HepG2 (cell line): ENCODE measurements around the gene PRADC1. TPM values are rescaled to one million over a fixed set of nuclear protein-coding genes. Genes with fewer than 3 reads are reported as not detected.

Source experiments
- AKAP8 ChIP-seq: sonication (generic); formaldehyde crosslinking; IDR thresholded peaks from 2 replicates; pipeline ENCODE4 v1.5.1; 2020; ENCODE audit warnings: mild to moderate bottlenecking, missing genetic modification reagents
- ATF7-NPFF ChIP-seq: sonication (generic); formaldehyde crosslinking; IDR thresholded peaks from 2 replicates; pipeline ENCODE4 v1.8.1; 2023; ENCODE audit warnings: mild to moderate bottlenecking, low read depth, missing genetic modification reagents, moderate library complexity
- CENPT ChIP-seq: sonication (generic); formaldehyde crosslinking; IDR thresholded peaks from 2 replicates; pipeline ENCODE4 v1.8.0; 2022; ENCODE audit warnings: low read depth, mild to moderate bottlenecking, moderate library complexity, missing genetic modification reagents
- EP300 ChIP-seq, 3 experiments: sonication (generic) in 1 of 3; formaldehyde crosslinking in 1 of 3; IDR thresholded peaks; 2 replicates each; pipeline versions ENCODE4 v1.5.1 to v1.6.1; 2011 to 2020; ENCODE audit warnings: low read depth in 2 of 3, low read length in 2 of 3, borderline replicate concordance in 1 of 3, improper control_type of control experiment in 1 of 3, mild to moderate bottlenecking in 1 of 3, missing genetic modification reagents in 1 of 3, moderate library complexity in 1 of 3
- IRX3 ChIP-seq: sonication (generic); formaldehyde crosslinking; IDR thresholded peaks from 2 replicates; pipeline ENCODE4 v1.8.1; 2023; ENCODE audit warnings: mild to moderate bottlenecking, low read depth, missing genetic modification reagents, borderline replicate concordance
- NONO ChIP-seq, 2 experiments: fragments of 450-650 bp in 1 of 2; sonication (generic) in 1 of 2; formaldehyde crosslinking in 1 of 2; IDR thresholded peaks in 1 of 2; conservative IDR thresholded peaks in 1 of 2; 2 replicates each; pipeline versions ENCODE4 v1.6.1 to v1.8.0; 2017 to 2022; ENCODE audit warnings: mild to moderate bottlenecking in 1 of 2, missing genetic modification reagents in 1 of 2, moderate library complexity in 1 of 2
- POLR2G ChIP-seq: fragments of 200-400 bp; formaldehyde crosslinking; IDR thresholded peaks from 2 replicates; pipeline ENCODE4 v1.6.1; 2018; ENCODE audit warnings: mild to moderate bottlenecking, low read depth, low read length, moderate library complexity
- REST ChIP-seq, 2 experiments: IDR thresholded peaks; 2 replicates each; pipeline ENCODE4 v1.6.1; 2011 to 2012; ENCODE audit warnings: low read length in 2 of 2, borderline replicate concordance in 1 of 2, low read depth in 1 of 2, mild to moderate bottlenecking in 1 of 2, moderate library complexity in 1 of 2
- SALL1 ChIP-seq: sonication (generic); formaldehyde crosslinking; IDR thresholded peaks from 2 replicates; pipeline ENCODE4 v1.8.0; 2022; ENCODE audit warnings: mild to moderate bottlenecking, missing genetic modification reagents
- SCMH1 ChIP-seq: sonication (generic); formaldehyde crosslinking; IDR thresholded peaks from 2 replicates; pipeline ENCODE4 v1.9.0; 2021; ENCODE audit warnings: missing genetic modification reagents, mild to moderate bottlenecking, borderline replicate concordance
- ZNF570 ChIP-seq: sonication (generic); formaldehyde crosslinking; IDR thresholded peaks from 2 replicates; pipeline ENCODE4 v1.4.0; 2020; ENCODE audit warnings: mild to moderate bottlenecking, missing genetic modification reagents, borderline replicate concordance
- ZNF891 ChIP-seq: sonication (generic); formaldehyde crosslinking; IDR thresholded peaks from 2 replicates; pipeline ENCODE4 v1.5.0; 2020; ENCODE audit warnings: mild to moderate bottlenecking, missing genetic modification reagents
- ZSCAN31 ChIP-seq: sonication (generic); formaldehyde crosslinking; IDR thresholded peaks from 2 replicates; pipeline ENCODE4 v1.5.0; 2020; ENCODE audit warnings: low read depth, mild to moderate bottlenecking, missing genetic modification reagents
- polyA plus RNA-seq, 8 experiments: library from polyadenylated mRNA; depleted of rRNA in 3 of 8; stranded (reverse) in 7 of 8; unstranded in 1 of 8; fragments of >200 nt; fragmentation: Illumina TruSeq in 4 of 8; extraction: Trizol in 4 of 8; gene quantifications; 2 replicates each; pipeline versions ENCODE4 v1.2.1 to v1.2.3, GENCODE V29; 2011 to 2016; ENCODE audit warnings: low read depth in 4 of 8, missing spikeins in 1 of 8, mixed read lengths in 1 of 8; ENCODE audit not compliant: insufficient read depth in 1 of 8
- total RNA-seq, 5 experiments: library from RNA; depleted of rRNA; stranded (reverse); fragments of >200 nt; fragmentation: Illumina TruSeq; extraction: Trizol; gene quantifications; 2 replicates each; pipeline ENCODE4 v1.2.3, GENCODE V29; 2016; ENCODE audit warnings: low read depth in 1 of 5
- TF ChIP-seq, protein P1 (sequence below): sonication (generic); formaldehyde crosslinking; conservative IDR thresholded peaks from 2 replicates; pipeline ENCODE4 v1.8.0; 2022; ENCODE audit warnings: mild to moderate bottlenecking, moderate library complexity, missing genetic modification reagents
- TF ChIP-seq, protein P2 (sequence below): sonication (generic); formaldehyde crosslinking; IDR thresholded peaks from 2 replicates; pipeline ENCODE4 v1.4.0; 2020; ENCODE audit warnings: missing genetic modification reagents, borderline replicate concordance
- TF ChIP-seq, protein P3 (sequence below): sonication (generic); formaldehyde crosslinking; IDR thresholded peaks from 2 replicates; pipeline ENCODE4 v1.5.0; 2020; ENCODE audit warnings: missing genetic modification reagents, mild to moderate bottlenecking, borderline replicate concordance

Gene PRADC1
- total and polyA plus RNA-seq, 2 of the 13 experiments (the other 11 are each of a cell fraction or from before 2014, with no cell fraction given): 12.1 to 37.2 TPM

DNA sequence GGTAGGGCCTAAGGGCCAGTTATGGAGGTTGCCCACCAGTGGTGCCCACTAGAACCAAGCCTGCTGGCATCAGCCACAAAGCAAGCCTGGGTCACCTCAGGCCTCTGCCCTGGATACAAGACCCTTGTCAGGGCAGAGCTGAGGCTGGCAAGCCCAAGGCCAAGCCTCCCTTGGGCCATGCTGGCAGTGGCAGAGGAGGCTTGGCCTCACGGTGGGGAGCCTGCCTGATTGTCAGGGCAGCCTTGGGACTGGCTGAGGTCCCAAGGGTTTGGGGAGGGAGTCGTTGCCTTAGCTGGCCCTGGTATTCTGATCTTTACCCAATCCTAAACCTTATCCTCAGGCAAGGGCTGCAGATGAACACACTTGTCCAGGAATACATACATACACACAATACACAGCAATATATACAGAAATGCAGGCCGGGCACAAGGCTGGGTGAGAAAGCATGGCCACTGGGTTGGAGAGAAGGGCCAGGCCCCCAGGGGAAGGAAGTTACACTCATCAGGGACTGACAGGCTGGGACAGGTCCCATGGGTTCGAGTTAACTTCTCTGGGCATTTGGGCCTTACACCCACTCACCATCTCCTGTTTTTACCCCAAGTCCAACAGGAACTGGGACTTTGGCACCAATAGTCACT lies 22.1 kb upstream of the PRADC1 start (continued):
- no peak for TF ChIP-seq CENPT (CRISPR knock-in tag)
- no peak for TF ChIP-seq REST (IDR thresholded peaks at IDR 0.05; ENCODE audit: borderline replicate concordance in 1 of 2, low read depth in 1 of 2, low read length in 2 of 2)
- peak; percentile 57; the same call in 1 of the 2 replicates for TF ChIP-seq AKAP8 (CRISPR knock-in tag)
- TF ChIP-seq ZNF891 (CRISPR knock-in tag): no peak
- TF ChIP-seq, protein P1, sequence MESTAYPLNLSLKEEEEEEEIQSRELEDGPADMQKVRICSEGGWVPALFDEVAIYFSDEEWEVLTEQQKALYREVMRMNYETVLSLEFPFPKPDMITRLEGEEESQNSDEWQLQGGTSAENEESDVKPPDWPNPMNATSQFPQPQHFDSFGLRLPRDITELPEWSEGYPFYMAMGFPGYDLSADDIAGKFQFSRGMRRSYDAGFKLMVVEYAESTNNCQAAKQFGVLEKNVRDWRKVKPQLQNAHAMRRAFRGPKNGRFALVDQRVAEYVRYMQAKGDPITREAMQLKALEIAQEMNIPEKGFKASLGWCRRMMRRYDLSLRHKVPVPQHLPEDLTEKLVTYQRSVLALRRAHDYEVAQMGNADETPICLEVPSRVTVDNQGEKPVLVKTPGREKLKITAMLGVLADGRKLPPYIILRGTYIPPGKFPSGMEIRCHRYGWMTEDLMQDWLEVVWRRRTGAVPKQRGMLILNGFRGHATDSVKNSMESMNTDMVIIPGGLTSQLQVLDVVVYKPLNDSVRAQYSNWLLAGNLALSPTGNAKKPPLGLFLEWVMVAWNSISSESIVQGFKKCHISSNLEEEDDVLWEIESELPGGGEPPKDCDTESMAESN: no peak
- no peak for TF ChIP-seq EP300 (IDR thresholded peaks at IDR 0.05; ENCODE audit: low read depth in 2 of 2, low read length in 2 of 2)
- no peak for TF ChIP-seq EP300 (CRISPR knock-in tag; IDR thresholded peaks at IDR 0.05; ENCODE audit: borderline replicate concordance)
- TF ChIP-seq ZNF570 (CRISPR knock-in tag): no peak
- TF ChIP-seq ATF7-NPFF: no peak
- TF ChIP-seq, protein P2, sequence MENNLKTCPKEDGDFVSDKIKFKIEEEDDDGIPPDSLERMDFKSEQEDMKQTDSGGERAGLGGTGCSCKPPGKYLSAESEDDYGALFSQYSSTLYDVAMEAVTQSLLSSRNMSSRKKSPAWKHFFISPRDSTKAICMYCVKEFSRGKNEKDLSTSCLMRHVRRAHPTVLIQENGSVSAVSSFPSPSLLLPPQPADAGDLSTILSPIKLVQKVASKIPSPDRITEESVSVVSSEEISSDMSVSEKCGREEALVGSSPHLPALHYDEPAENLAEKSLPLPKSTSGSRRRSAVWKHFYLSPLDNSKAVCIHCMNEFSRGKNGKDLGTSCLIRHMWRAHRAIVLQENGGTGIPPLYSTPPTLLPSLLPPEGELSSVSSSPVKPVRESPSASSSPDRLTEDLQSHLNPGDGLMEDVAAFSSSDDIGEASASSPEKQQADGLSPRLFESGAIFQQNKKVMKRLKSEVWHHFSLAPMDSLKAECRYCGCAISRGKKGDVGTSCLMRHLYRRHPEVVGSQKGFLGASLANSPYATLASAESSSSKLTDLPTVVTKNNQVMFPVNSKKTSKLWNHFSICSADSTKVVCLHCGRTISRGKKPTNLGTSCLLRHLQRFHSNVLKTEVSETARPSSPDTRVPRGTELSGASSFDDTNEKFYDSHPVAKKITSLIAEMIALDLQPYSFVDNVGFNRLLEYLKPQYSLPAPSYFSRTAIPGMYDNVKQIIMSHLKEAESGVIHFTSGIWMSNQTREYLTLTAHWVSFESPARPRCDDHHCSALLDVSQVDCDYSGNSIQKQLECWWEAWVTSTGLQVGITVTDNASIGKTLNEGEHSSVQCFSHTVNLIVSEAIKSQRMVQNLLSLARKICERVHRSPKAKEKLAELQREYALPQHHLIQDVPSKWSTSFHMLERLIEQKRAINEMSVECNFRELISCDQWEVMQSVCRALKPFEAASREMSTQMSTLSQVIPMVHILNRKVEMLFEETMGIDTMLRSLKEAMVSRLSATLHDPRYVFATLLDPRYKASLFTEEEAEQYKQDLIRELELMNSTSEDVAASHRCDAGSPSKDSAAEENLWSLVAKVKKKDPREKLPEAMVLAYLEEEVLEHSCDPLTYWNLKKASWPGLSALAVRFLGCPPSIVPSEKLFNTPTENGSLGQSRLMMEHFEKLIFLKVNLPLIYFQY (CRISPR knock-in tag): no peak
- no peak for TF ChIP-seq ZSCAN31 (CRISPR knock-in tag)
- no peak for TF ChIP-seq NONO (IDR thresholded peaks at IDR 0.05)
- TF ChIP-seq NONO (CRISPR knock-in tag; conservative IDR thresholded peaks at IDR 0.05): no peak
- TF ChIP-seq SALL1 (CRISPR knock-in tag): 0 out of 2 replicates have a peak, but pooled peaks have one; percentile 12
- TF ChIP-seq, protein P3, sequence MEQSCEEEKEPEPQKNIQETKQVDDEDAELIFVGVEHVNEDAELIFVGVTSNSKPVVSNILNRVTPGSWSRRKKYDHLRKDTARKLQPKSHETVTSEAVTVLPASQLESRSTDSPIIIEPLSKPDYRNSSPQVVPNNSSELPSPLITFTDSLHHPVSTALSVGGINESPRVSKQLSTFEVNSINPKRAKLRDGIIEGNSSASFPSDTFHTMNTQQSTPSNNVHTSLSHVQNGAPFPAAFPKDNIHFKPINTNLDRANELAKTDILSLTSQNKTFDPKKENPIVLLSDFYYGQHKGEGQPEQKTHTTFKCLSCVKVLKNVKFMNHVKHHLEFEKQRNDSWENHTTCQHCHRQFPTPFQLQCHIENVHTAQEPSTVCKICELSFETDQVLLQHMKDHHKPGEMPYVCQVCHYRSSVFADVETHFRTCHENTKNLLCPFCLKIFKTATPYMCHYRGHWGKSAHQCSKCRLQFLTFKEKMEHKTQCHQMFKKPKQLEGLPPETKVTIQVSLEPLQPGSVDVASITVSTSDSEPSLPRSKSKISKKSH (CRISPR knock-in tag): 0 out of 2 replicates have a peak, but pooled peaks have one; percentile 37
- peak; percentile 56 for TF ChIP-seq POLR2G
- TF ChIP-seq SCMH1: no peak
- no peak for TF ChIP-seq IRX3 (CRISPR knock-in tag)
